WTC11 (cell line): ENCODE measurements around the gene SLC25A21. TPM values are rescaled to one million over a fixed set of nuclear protein-coding genes. Genes with fewer than 3 reads are reported as not detected.

Experiments used
- ATAC-seq: fragments of 200-7000 bp; cut with Tn5 transposase; 2 replicates; pipeline ENCODE4 v1.10.0; 2021; ENCODE audit warnings: mild to moderate bottlenecking, moderate library complexity
- CTCF ChIA-PET: fragments of 300-600 bp; sonication (Branson Sonifier 250); formaldehyde crosslinking; loops from one replicate; lab custom pipeline; 2021; ENCODE audit warnings: antibody characterized with exemption; lab: Charles Lee
- POLR2A ChIA-PET: fragments of 350-600 bp; sonication (Branson Sonifier 250); formaldehyde crosslinking; loops from one replicate; lab custom pipeline; 2021; ENCODE audit warnings: antibody characterized with exemption; lab: Charles Lee
- DNase-seq: peaks from one replicate; pipeline ENCODE4 v3.0.0; 2021; ENCODE audit warnings: low spot score
- H3K27ac Mint-ChIP-seq: 2 replicates; pipeline ENCODE4 v1.8.0; 2021; ENCODE audit warnings: mixed read lengths
- H3K27me3 Mint-ChIP-seq: 2 replicates; pipeline ENCODE4 v1.8.0; 2021; ENCODE audit warnings: low read depth, mild to moderate bottlenecking, moderate library complexity, mixed read lengths
- H3K36me3 Mint-ChIP-seq: 2 replicates; pipeline ENCODE4 v1.8.0; 2021; ENCODE audit warnings: mixed read lengths
- H3K4me1 Mint-ChIP-seq: 2 replicates; pipeline ENCODE4 v1.8.0; 2022; ENCODE audit warnings: mixed read lengths
- H3K4me3 Mint-ChIP-seq: 2 replicates; pipeline ENCODE4 v1.8.0; 2021; ENCODE audit warnings: mild to moderate bottlenecking, moderate library complexity, mixed read lengths
- H3K9me3 Mint-ChIP-seq: 2 replicates; pipeline ENCODE4 v1.8.0; 2021; ENCODE audit warnings: mixed read lengths
- CBFB ChIP-seq: sonication (generic); formaldehyde crosslinking; IDR thresholded peaks from 2 replicates; pipeline ENCODE4 v1.8.1; 2022; ENCODE audit warnings: mild to moderate bottlenecking, low read depth, missing genetic modification reagents
- CREM ChIP-seq: sonication (generic); formaldehyde crosslinking; IDR thresholded peaks from 2 replicates; pipeline ENCODE4 v1.8.1; 2022; ENCODE audit warnings: mild to moderate bottlenecking, missing genetic modification reagents, moderate library complexity
- CTCF ChIP-seq: fragments of 200-600 bp; IDR thresholded peaks from 2 replicates; pipeline ENCODE4 v1.8.0; 2022; ENCODE audit warnings: antibody characterized with exemption
- E2F1 ChIP-seq: sonication (generic); formaldehyde crosslinking; IDR thresholded peaks from 2 replicates; pipeline ENCODE4 v1.8.0; 2022; ENCODE audit warnings: mild to moderate bottlenecking, missing genetic modification reagents
- EMX1 ChIP-seq: fragments of 250-450 bp; sonication (Bioruptor Pico); IDR thresholded peaks from 2 replicates; pipeline ENCODE4 v1.8.0; 2021; ENCODE audit warnings: mild to moderate bottlenecking
- FOXJ3 ChIP-seq: sonication (generic); formaldehyde crosslinking; IDR thresholded peaks from 2 replicates; pipeline ENCODE4 v1.9.0; 2021; ENCODE audit warnings: missing genetic modification reagents, mild to moderate bottlenecking, borderline replicate concordance
- GABPB1 ChIP-seq: sonication (generic); formaldehyde crosslinking; IDR thresholded peaks from 2 replicates; pipeline ENCODE4 v1.8.1; 2023; ENCODE audit warnings: mild to moderate bottlenecking, missing genetic modification reagents
- GRHL2 ChIP-seq: fragments of 250-450 bp; sonication (Bioruptor Pico); IDR thresholded peaks from 2 replicates; pipeline ENCODE4 v1.8.0; 2022; ENCODE audit warnings: mild to moderate bottlenecking, moderate library complexity; ENCODE audit not compliant: insufficient replicate concordance, severe bottlenecking
- MAX ChIP-seq: sonication (generic); formaldehyde crosslinking; IDR thresholded peaks from 2 replicates; pipeline ENCODE4 v1.8.0; 2022; ENCODE audit warnings: mild to moderate bottlenecking, missing genetic modification reagents
- MLX ChIP-seq: sonication (generic); formaldehyde crosslinking; IDR thresholded peaks from 2 replicates; pipeline ENCODE4 v1.8.1; 2023; ENCODE audit warnings: mild to moderate bottlenecking, missing genetic modification reagents, moderate library complexity
- MXD4 ChIP-seq: fragments of 250-450 bp; sonication (Bioruptor Pico); IDR thresholded peaks from 2 replicates; pipeline ENCODE4 v1.8.0; 2021; ENCODE audit warnings: mild to moderate bottlenecking, moderate library complexity, borderline replicate concordance
- MYBL2 ChIP-seq: sonication (generic); formaldehyde crosslinking; IDR thresholded peaks from 2 replicates; pipeline ENCODE4 v1.8.1; 2023; ENCODE audit warnings: mild to moderate bottlenecking, moderate library complexity, missing genetic modification reagents
- NFATC4 ChIP-seq: fragments of 250-450 bp; sonication (Bioruptor Pico); IDR thresholded peaks from 2 replicates; pipeline ENCODE4 v1.9.0; 2021; ENCODE audit warnings: mild to moderate bottlenecking
- NR2C2 ChIP-seq: sonication (generic); formaldehyde crosslinking; IDR thresholded peaks from 2 replicates; pipeline ENCODE4 v1.8.0; 2022; ENCODE audit warnings: mild to moderate bottlenecking, missing genetic modification reagents
- PREB ChIP-seq: sonication (generic); formaldehyde crosslinking; IDR thresholded peaks from 2 replicates; pipeline ENCODE4 v1.8.1; 2022; ENCODE audit warnings: mild to moderate bottlenecking, missing genetic modification reagents, moderate library complexity, borderline replicate concordance
- RELA ChIP-seq: sonication (generic); formaldehyde crosslinking; IDR thresholded peaks from 2 replicates; pipeline ENCODE4 v1.8.1; 2022; ENCODE audit warnings: missing genetic modification reagents, mild to moderate bottlenecking, borderline replicate concordance
- SMAD3 ChIP-seq: sonication (generic); formaldehyde crosslinking; IDR thresholded peaks from 2 replicates; pipeline ENCODE4 v1.8.0; 2022; ENCODE audit warnings: missing genetic modification reagents, mild to moderate bottlenecking, borderline replicate concordance
- TEAD4 ChIP-seq: sonication (generic); formaldehyde crosslinking; IDR thresholded peaks from 2 replicates; pipeline ENCODE4 v1.8.0; 2022; ENCODE audit warnings: mild to moderate bottlenecking, missing genetic modification reagents
- USF1 ChIP-seq: sonication (generic); formaldehyde crosslinking; IDR thresholded peaks from 2 replicates; pipeline ENCODE4 v1.8.0; 2022; ENCODE audit warnings: mild to moderate bottlenecking, missing genetic modification reagents
- USF2 ChIP-seq: sonication (generic); formaldehyde crosslinking; IDR thresholded peaks from 2 replicates; pipeline ENCODE4 v1.8.1; 2023; ENCODE audit warnings: mild to moderate bottlenecking, missing genetic modification reagents, moderate library complexity
- ZBTB21 ChIP-seq: sonication (generic); formaldehyde crosslinking; IDR thresholded peaks from 2 replicates; pipeline ENCODE4 v1.8.1; 2023; ENCODE audit warnings: mild to moderate bottlenecking, missing genetic modification reagents, borderline replicate concordance
- ZNF138 ChIP-seq: sonication (generic); formaldehyde crosslinking; conservative IDR thresholded peaks from 2 replicates; pipeline ENCODE4 v1.8.1; 2022; ENCODE audit warnings: mild to moderate bottlenecking, moderate library complexity, missing genetic modification reagents
- ZNF317 ChIP-seq: sonication (generic); formaldehyde crosslinking; IDR thresholded peaks from 2 replicates; pipeline ENCODE4 v1.8.1; 2023; ENCODE audit warnings: low read depth, mild to moderate bottlenecking, moderate library complexity, missing genetic modification reagents, borderline replicate concordance
- ZNF532 ChIP-seq: fragments of 250-450 bp; sonication (Bioruptor Pico); IDR thresholded peaks from 2 replicates; pipeline ENCODE4 v1.9.0; 2021; ENCODE audit warnings: mild to moderate bottlenecking, borderline replicate concordance
- ZNF671 ChIP-seq: fragments of 250-450 bp; sonication (Bioruptor Pico); IDR thresholded peaks from 2 replicates; pipeline ENCODE4 v1.8.0; 2021; ENCODE audit warnings: mild to moderate bottlenecking
- total RNA-seq: library from RNA; stranded (reverse); gene quantifications from 3 replicates; pipeline ENCODE4 v1.2.3, GENCODE V29; 2021

SLC25A21 gene
- total RNA-seq, 1 experiment from 2014 or later, result 8.2 TPM

- POLR2A ChIA-PET, result no interaction called here
- Mint-ChIP-seq H3K27me3 (no peaks in the 10 kb centered on the region), H3K27ac (no peak overlapping the region), H3K9me3 (peaks cover 28% of the 10 kb centered on the region), H3K4me1 (peaks cover 9% of the 10 kb centered on the region), H3K4me3 (no peak overlapping the region), H3K36me3 (peaks cover 15% of the 10 kb centered on the region)
- TF ChIP-seq NFATC4 (CRISPR knock-in tag) (no peak), TEAD4 (no peak), USF2 (CRISPR knock-in tag) (no peak), SMAD3 (no peak), CBFB (CRISPR knock-in tag) (no peak), FOXJ3 (CRISPR knock-in tag) (no peak), EMX1 (no peak), MYBL2 (CRISPR knock-in tag) (no peak), PREB (CRISPR knock-in tag) (no peak), RELA (CRISPR knock-in tag) (no peak), USF1 (CRISPR knock-in tag) (no peak)
- ATAC-seq (no peak), DNase-seq (no peak)
- CTCF ChIA-PET, result no interaction called here
These were observed 121.3 kb downstream of the SLC25A21 start for GRCh38 chr14:37051153-37051552.

- POLR2A ChIA-PET, result interaction anchor here (0.7 kb wide), 1 partner anchor 523 kb away, joined by 4 read pairs; no protein-coding TSS in a partner anchor
- TF ChIP-seq GRHL2 (no peak), ZNF138 (CRISPR knock-in tag) (no peak), ZNF532 (no peak), NR2C2 (CRISPR knock-in tag) (no peak), MLX (CRISPR knock-in tag) (no peak), ZNF671 (CRISPR knock-in tag) (no peak), GABPB1 (CRISPR knock-in tag) (no peak), MXD4 (CRISPR knock-in tag) (no peak), CTCF (no peak), ZNF317 (no peak), MAX (no peak), MYBL2 (CRISPR knock-in tag) (no peak), CREM (CRISPR knock-in tag) (no peak), E2F1 (CRISPR knock-in tag) (no peak), ZBTB21 (CRISPR knock-in tag) (no peak)
- CTCF ChIA-PET, result no interaction called here
- H3K27ac Mint-ChIP-seq, result no peak overlapping the region
- no peaks in the 10 kb centered on the region for H3K27me3 Mint-ChIP-seq
- H3K9me3 Mint-ChIP-seq, result peaks cover 7% of the 10 kb centered on the region; the same call in 1 of the 2 replicates
- ATAC-seq (no peak), DNase-seq (no peak)
- H3K4me1 Mint-ChIP-seq, result peaks cover 9% of the 10 kb centered on the region
- no peaks in the 10 kb centered on the region for H3K36me3 Mint-ChIP-seq
- no peak overlapping the region for H3K4me3 Mint-ChIP-seq
These were observed 123.7 kb downstream of the SLC25A21 start for GRCh38 chr14:37048666-37049071.
